DND-41 (cell line): Measurements from ENCODE around the gene PHC2.

ENCODE experiments used
- EZH2 ChIP-seq: IDR thresholded peaks from 3 replicates; pipeline ENCODE4 v1.6.1; 2012; ENCODE audit warnings: borderline replicate concordance, low read depth, mild to moderate bottlenecking, moderate library complexity, low read length, inconsistent platforms; ENCODE audit not compliant: severe bottlenecking
- TF ChIP-seq, protein P1 (sequence below): IDR thresholded peaks from 2 replicates; pipeline ENCODE4 v1.5.1; 2012; ENCODE audit warnings: borderline replicate concordance, low read length, moderate library complexity, mild to moderate bottlenecking; ENCODE audit not compliant: poor library complexity, severe bottlenecking; ENCODE audit errors: extremely low read depth

DNA sequence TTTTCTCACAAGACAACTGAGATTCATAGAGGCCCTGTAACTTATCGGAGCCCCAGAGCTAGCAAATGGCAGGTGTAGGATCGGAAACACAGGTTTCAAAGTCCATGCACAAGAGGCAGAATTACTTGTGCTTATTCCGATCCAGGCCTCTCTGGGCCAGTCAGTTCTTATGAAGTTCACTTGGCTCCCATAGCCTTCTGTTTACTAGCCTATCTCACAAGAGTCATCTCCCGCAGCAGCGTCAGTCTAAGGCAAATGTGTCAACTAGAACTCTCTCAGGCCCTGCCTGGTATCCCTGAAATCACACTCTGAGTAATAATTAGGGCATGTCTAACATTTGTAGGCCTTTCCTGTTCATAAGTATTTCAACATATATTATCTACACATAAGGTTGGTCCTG, 43.3 kb downstream of the PHC2 start:
- TF ChIP-seq, protein P1, sequence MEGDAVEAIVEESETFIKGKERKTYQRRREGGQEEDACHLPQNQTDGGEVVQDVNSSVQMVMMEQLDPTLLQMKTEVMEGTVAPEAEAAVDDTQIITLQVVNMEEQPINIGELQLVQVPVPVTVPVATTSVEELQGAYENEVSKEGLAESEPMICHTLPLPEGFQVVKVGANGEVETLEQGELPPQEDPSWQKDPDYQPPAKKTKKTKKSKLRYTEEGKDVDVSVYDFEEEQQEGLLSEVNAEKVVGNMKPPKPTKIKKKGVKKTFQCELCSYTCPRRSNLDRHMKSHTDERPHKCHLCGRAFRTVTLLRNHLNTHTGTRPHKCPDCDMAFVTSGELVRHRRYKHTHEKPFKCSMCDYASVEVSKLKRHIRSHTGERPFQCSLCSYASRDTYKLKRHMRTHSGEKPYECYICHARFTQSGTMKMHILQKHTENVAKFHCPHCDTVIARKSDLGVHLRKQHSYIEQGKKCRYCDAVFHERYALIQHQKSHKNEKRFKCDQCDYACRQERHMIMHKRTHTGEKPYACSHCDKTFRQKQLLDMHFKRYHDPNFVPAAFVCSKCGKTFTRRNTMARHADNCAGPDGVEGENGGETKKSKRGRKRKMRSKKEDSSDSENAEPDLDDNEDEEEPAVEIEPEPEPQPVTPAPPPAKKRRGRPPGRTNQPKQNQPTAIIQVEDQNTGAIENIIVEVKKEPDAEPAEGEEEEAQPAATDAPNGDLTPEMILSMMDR, result no peak
- TF ChIP-seq EZH2, result no peak
